PC-3 (cell line): Measurements from ENCODE around the gene FGGY.

ENCODE experiments used
- CTCF ChIP-seq: fragments of 300-600 bp; sonication (generic); conservative IDR thresholded peaks from 2 replicates; pipeline ENCODE4 v1.5.1; 2017; ENCODE audit warnings: antibody characterized with exemption, low read depth, mild to moderate bottlenecking, low read length
- EZH2phosphoT487 ChIP-seq: fragments of 300-600 bp; sonication (generic); IDR thresholded peaks from 2 replicates; pipeline ENCODE4 v1.6.1; 2018; ENCODE audit warnings: mild to moderate bottlenecking, antibody characterized with exemption, low read length, borderline replicate concordance

GRCh38 chr1:59743324-59744091 is 446.6 kb downstream of the FGGY start:
- TF ChIP-seq CTCF (no peak), EZH2phosphoT487 (no peak)
